ENCODE measurements around the gene LYRM1. TPM values are rescaled to one million over a fixed set of nuclear protein-coding genes. Genes with fewer than 3 reads are reported as not detected.

Gene LYRM1, protein sequence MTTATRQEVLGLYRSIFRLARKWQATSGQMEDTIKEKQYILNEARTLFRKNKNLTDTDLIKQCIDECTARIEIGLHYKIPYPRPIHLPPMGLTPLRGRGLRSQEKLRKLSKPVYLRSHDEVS
- total RNA-seq (2022) (67.3 and 92.8 TPM in 2 replicates), Bru-seq, nascent RNA (percentile 73 among the genes with signal in this experiment), BruChase-seq, experiment 1, labeled RNA remaining after a 6-hour chase (percentile 79 among the genes with signal in this experiment), BruChase-seq, experiment 2, labeled RNA remaining after a 2-hour chase (percentile 79 among the genes with signal in this experiment)
- long read RNA-seq, transcript LYRM1-208 (4 exons, 460 nt), result major isoform, 61 of 124 reads
- long read RNA-seq, transcript LYRM1-204 (4 exons, 1,558 nt), result minor isoform, 17 of 124 reads
- long read RNA-seq, transcript LYRM1-201 (5 exons, 1,626 nt), result minor isoform, 18 of 124 reads
- long read RNA-seq, partial matches to known transcripts, result 4 of 124 reads
- long read RNA-seq, other reads (novel, unspliced or antisense), result 17 of 124 reads

DNA sequence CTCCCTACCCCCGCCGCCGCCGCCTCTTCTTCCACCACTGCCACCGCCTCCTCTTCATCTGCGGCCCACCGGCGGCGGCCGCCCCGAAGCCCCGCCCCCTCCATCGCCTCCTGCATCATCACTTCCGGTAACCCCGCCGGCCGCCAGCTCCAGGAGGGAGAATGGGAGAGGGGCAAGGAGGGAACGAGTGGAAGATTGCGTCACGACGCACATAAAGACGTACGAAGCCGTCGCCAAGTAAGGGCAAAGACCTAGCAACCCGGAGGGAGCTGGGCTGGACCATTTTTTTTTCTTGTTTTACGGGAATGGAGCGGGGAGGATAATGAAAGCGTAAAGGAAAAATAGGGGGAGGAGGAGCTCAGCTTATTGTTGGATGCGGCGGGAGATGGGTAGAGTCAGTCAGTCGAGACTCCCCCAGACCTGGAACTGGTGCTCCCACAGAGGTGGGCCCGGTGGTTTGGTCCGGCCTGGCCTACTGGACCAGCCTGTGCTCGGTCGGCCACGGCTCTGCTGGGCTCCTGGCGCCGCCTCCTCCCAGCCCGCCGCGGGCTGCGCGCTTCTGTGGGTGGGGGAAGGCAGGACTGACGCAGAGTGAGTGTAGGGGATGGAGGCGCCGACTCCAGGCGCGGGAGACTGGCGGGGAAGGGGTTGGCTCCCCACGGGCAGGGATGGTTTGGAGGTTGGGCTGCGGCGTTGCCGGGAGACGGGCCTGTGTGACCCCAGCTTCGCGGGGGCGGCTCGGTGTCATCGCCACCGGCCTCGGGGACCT is at the start of gene LYRM1, which contains the start of gene DCUN1D3:
TSS of gene LYRM1 (plus strand) at position 473 of the 769 bp plus-strand sequence. CDS start 14,785 bp downstream, outside the sequence.
TSS of gene DCUN1D3 (minus strand) at position 60 of the 769 bp plus-strand sequence. CDS start 37,820 bp downstream, outside the sequence.
- DNase-seq (ENCODE audit: unreplicated experiment), result peak; percentile 99
- Mint-ChIP-seq H3K4me3 (ENCODE audit: unreplicated experiment) (peak within 1 kb of the TSS; percentile 75), H3K27ac (ENCODE audit: low read depth, unreplicated experiment) (peak within 1 kb of the TSS; percentile 97), H3K36me3 (ENCODE audit: insufficient read depth, unreplicated experiment) (peaks cover 47% of the 10 kb centered on the region), H3K9me3 (ENCODE audit: unreplicated experiment) (no peaks in the 10 kb centered on the region), H3K27me3 (ENCODE audit: insufficient read depth, unreplicated experiment) (no peaks in the 10 kb centered on the region), H3K4me1 (ENCODE audit: insufficient read depth, unreplicated experiment) (peaks cover 63% of the 10 kb centered on the region)
- BruUV-seq (replicated peaks), result no TSS peak
- intact Hi-C loops (cut with micrococcal nuclease), result loop anchor here (2.0 to 5.0 kb wide), 3 partner anchors 94 to 402 kb away; partner anchors contain the start of genes ERI2 and REXO5
- no peak for TF ChIP-seq CTCF (IDR thresholded peaks at IDR 0.05; ENCODE audit: unreplicated experiment)
- POLR2A ChIA-PET, result interaction anchor here (0.5 to 16.0 kb wide), 22 partner anchors 9 to 980 kb away, joined by 3 to 343 read pairs (median 6); partner anchors contain the start of genes ERI2, LDAF1 and REXO5
- CTCF ChIA-PET, result interaction anchor here (0.6 to 5.3 kb wide), 12 partner anchors 14 to 257 kb away, joined by 3 to 47 read pairs (median 4); no protein-coding TSS in a partner anchor

DNA sequence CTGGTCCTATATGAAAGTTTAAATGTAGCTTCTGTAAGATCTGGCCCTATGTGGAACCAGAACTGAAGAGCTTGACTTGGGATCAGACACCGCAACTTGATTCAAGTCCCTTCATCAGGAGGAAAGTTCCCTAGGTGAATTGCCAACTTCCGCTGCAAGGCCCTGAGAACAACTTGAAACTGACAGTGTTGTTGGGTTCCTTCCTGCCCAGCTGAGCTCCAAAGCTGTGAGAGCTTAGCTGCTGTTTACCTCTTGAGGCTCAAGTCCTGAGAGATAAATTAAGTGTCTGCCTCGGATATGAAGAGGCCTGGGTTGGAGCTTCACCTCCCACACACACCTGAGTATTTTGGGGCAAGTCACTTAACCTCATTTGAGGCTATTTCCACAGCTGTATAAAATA is 49.6 kb upstream of the LYRM1 start:
- H3K4me3 Mint-ChIP-seq (ENCODE audit: unreplicated experiment), result no peak overlapping the region
- DNase-seq (ENCODE audit: unreplicated experiment), result no peak
- peak overlapping the region; percentile 79 for H3K27ac Mint-ChIP-seq (ENCODE audit: low read depth, unreplicated experiment)
- peaks cover 27% of the 10 kb centered on the region for H3K4me1 Mint-ChIP-seq (ENCODE audit: insufficient read depth, unreplicated experiment)
- no peaks in the 10 kb centered on the region for H3K27me3 Mint-ChIP-seq (ENCODE audit: insufficient read depth, unreplicated experiment)
- POLR2A ChIA-PET, result interaction anchor here (0.6 to 10.7 kb wide), 24 partner anchors 9 to 451 kb away, joined by 3 to 260 read pairs (median 6); partner anchors contain the start of genes DCUN1D3, ERI2, LDAF1 and LYRM1
- H3K9me3 Mint-ChIP-seq (ENCODE audit: unreplicated experiment), result no peaks in the 10 kb centered on the region
- no peak for TF ChIP-seq CTCF (IDR thresholded peaks at IDR 0.05; ENCODE audit: unreplicated experiment)
- CTCF ChIA-PET, result interaction anchor here (0.5 to 6.0 kb wide), 41 partner anchors 15 to 1712 kb away, joined by 3 to 89 read pairs (median 7); partner anchors contain the start of genes DCUN1D3, DNAH3, ERI2 and LDAF1
- BruUV-seq (replicated peaks), result no TSS peak
- H3K36me3 Mint-ChIP-seq (ENCODE audit: insufficient read depth, unreplicated experiment), result peaks cover 50% of the 10 kb centered on the region
- intact Hi-C loops (cut with micrococcal nuclease), result loop anchor here (1.0 to 5.0 kb wide), 9 partner anchors 48 to 449 kb away; partner anchors contain the start of gene LDAF1

DNA sequence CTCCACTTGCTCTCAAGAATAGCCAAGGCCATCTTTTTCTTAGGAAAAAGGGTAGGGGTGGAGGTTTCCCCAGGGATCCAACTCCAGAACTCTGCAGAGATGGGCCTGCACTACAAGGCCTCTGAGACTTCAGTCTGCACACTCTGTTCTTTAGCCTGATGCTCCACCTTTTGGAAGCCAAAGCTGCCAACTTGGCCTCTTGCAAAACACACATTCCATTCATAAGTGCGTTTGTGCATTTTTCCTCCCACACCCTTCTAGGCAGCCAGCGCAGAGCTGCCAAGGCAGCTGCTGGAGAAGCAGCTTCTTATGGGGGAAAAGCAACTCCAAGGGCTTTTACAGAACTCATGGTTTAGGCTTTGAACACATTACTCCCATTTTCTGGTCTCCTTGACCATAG is 49.0 kb upstream of the LYRM1 start:
- no TSS peak for BruUV-seq (replicated peaks)
- Mint-ChIP-seq H3K27me3 (ENCODE audit: insufficient read depth, unreplicated experiment) (no peaks in the 10 kb centered on the region), H3K4me3 (ENCODE audit: unreplicated experiment) (no peak overlapping the region), H3K27ac (ENCODE audit: low read depth, unreplicated experiment) (peak overlapping the region; percentile 79), H3K4me1 (ENCODE audit: insufficient read depth, unreplicated experiment) (peaks cover 27% of the 10 kb centered on the region), H3K9me3 (ENCODE audit: unreplicated experiment) (no peaks in the 10 kb centered on the region), H3K36me3 (ENCODE audit: insufficient read depth, unreplicated experiment) (peaks cover 53% of the 10 kb centered on the region)
- TF ChIP-seq CTCF (IDR thresholded peaks at IDR 0.05; ENCODE audit: unreplicated experiment), result no peak
- CTCF ChIA-PET, result interaction anchor here (0.6 to 6.0 kb wide), 19 partner anchors 10 to 1787 kb away, joined by 3 to 89 read pairs (median 8); partner anchors contain the start of genes DCUN1D3, ERI2, LDAF1 and LYRM1
- POLR2A ChIA-PET, result interaction anchor here (0.6 to 10.7 kb wide), 24 partner anchors 8 to 450 kb away, joined by 3 to 260 read pairs (median 4); partner anchors contain the start of genes DCUN1D3, ERI2, LDAF1 and LYRM1
- intact Hi-C loops (cut with micrococcal nuclease), result loop anchor here (1.0 to 5.0 kb wide), 4 partner anchors 48 to 307 kb away; partner anchors contain the start of gene LDAF1
- DNase-seq (ENCODE audit: unreplicated experiment), result peak; percentile 93
